ENCODE results near the gene CDCA5. TPM values are rescaled to one million over a fixed set of nuclear protein-coding genes. Genes with fewer than 3 reads are reported as not detected.

CDCA5 gene, protein sequence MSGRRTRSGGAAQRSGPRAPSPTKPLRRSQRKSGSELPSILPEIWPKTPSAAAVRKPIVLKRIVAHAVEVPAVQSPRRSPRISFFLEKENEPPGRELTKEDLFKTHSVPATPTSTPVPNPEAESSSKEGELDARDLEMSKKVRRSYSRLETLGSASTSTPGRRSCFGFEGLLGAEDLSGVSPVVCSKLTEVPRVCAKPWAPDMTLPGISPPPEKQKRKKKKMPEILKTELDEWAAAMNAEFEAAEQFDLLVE
- 1 to 10 TPM in 1 of 2 donors, not detected in 1; 2.3 TPM for total RNA-seq

DNA sequence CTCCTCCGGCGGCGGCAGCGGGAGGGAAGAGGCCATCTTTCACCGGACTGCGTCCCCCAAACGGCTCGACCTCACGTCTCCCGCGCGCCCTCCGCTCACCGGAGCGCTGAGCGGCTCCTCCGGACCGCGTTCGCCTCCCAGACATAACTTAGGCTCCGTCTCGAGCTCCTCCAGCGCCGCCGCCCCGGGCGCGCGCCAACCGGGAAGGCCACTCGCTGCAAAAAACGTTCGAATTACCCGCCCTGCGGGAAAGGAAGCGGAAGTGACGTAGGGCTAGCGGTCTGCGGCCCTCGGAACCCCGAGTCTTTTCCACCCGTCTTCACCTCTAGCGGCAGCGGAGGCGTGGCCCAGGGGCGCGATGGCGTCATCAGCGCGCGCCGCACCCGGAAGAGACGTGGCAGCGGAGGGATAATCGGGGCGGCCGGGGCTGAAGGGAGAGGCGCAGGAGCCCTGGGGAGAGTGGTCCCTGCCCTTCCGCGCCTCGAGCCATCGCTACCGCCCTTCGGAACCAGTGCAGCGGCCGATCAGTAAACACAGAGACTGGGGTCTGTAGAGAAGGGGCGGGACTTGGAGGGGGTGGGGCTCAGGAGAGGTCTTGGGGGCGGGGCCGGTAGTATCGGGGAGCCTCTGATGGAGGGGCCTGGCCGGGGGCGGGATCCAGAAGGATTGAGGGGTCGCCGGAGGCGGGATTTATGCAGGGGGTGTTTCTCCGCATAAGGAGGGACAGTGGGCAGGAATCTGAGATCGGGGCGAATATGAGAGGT lies at the start of gene CDCA5, which contains the start of gene ZFPL1:
TSS of gene CDCA5 (minus strand) at position 207 of the 764 bp plus-strand sequence. CDS start at position 145, 62 bp downstream.
TSS of gene ZFPL1 (plus strand) at position 389 of the 764 bp plus-strand sequence. CDS start 477 bp downstream, outside the sequence.
- intact Hi-C loops (cut with DNase I): no loop called here
- Histone ChIP-seq H3K36me3 (replicated peaks in 1 of 2; ENCODE audit: insufficient read depth in 1 of 2, low read depth in 2 of 2) (peaks cover 0 to 20% of the 10 kb centered on the region in 2 donors), H3K9me3 (no peaks in the 10 kb centered on the region), H3K4me3 (peak within 1 kb of the TSS; percentile 56 to 86), H3K4me1 (peaks cover 17% of the 10 kb centered on the region), H3K27ac (peak within 1 kb of the TSS; percentile 73 to 91 (median 90)), H3K27me3 (no peaks in the 10 kb centered on the region)
- ATAC-seq (peak; percentile 99), DNase-seq (peak; percentile 96 to 97 (median 96))
- TF ChIP-seq, protein P1, sequence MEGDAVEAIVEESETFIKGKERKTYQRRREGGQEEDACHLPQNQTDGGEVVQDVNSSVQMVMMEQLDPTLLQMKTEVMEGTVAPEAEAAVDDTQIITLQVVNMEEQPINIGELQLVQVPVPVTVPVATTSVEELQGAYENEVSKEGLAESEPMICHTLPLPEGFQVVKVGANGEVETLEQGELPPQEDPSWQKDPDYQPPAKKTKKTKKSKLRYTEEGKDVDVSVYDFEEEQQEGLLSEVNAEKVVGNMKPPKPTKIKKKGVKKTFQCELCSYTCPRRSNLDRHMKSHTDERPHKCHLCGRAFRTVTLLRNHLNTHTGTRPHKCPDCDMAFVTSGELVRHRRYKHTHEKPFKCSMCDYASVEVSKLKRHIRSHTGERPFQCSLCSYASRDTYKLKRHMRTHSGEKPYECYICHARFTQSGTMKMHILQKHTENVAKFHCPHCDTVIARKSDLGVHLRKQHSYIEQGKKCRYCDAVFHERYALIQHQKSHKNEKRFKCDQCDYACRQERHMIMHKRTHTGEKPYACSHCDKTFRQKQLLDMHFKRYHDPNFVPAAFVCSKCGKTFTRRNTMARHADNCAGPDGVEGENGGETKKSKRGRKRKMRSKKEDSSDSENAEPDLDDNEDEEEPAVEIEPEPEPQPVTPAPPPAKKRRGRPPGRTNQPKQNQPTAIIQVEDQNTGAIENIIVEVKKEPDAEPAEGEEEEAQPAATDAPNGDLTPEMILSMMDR (IDR thresholded peaks at IDR 0.05): peak in 1 of 7 experiments; percentile 21
- TF ChIP-seq POLR2A (IDR thresholded peaks at IDR 0.05): peak; percentile 44 to 83 (median 80)
- WGBS, 2 donors: 0 to 2% methylated on average over 18 to 78 of the region's 79 CpGs

DNA sequence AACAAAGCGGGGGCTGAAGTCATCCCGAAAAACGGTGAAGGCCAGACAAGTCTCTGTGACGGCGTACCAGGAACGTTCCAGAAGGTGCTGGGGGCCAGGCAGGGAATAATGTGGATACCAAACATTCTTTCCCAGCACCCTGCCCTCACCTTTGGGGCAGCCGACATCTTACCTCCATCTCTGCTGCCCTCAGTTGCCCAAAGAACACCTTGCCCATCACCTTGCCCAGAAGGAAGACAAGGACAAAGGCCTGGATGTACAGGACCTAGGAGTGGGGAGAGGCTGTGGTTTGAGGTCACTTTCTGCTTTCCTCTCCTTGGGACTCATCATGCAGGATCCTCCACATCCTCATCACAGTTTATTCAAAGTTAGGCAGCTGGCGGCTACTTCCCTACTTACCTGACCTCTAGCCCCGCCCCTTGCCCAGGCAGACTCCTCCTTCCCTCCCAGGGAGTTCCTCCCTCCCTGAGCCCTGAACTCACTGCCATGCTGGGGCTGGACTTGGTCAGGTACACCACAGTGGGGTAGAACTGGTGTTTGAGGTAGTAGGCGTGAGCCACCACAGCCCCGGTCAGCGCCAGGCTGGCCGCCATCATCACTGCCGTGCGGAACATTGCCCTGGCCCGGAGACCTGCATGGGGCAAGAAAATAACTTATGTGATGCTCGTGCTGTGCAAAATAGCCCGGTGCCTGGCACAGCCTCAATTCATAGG lies 49.3 kb upstream of the CDCA5 start:
- H3K9me3 ChIP-seq: no peaks in the 10 kb centered on the region
- intact Hi-C loops (cut with DNase I): loop anchor here (5.0 kb wide), 1 partner anchor 54 kb away; no protein-coding TSS in a partner anchor
- H3K27ac ChIP-seq: peak overlapping the region; percentile 98 to 100 (median 99)
- peak; percentile 86 to 91 (median 91) for DNase-seq
- WGBS, 2 donors: 15 to 23% methylated on average over 13 to 18 of the region's 18 CpGs
- no peaks in the 10 kb centered on the region for H3K27me3 ChIP-seq
- peak overlapping the region; percentile 63 to 83 for H3K4me3 ChIP-seq
- TF ChIP-seq, protein P1 (IDR thresholded peaks at IDR 0.05): no peak
- peak; percentile 25 to 61 (median 57) for TF ChIP-seq POLR2A (IDR thresholded peaks at IDR 0.05)
- H3K36me3 ChIP-seq (replicated peaks in 1 of 2; ENCODE audit: insufficient read depth in 1 of 2, low read depth in 2 of 2): peaks cover 27 to 35% of the 10 kb centered on the region in 2 donors
- H3K4me1 ChIP-seq: peaks cover 49% of the 10 kb centered on the region
- peak; percentile 16 for ATAC-seq

DNA sequence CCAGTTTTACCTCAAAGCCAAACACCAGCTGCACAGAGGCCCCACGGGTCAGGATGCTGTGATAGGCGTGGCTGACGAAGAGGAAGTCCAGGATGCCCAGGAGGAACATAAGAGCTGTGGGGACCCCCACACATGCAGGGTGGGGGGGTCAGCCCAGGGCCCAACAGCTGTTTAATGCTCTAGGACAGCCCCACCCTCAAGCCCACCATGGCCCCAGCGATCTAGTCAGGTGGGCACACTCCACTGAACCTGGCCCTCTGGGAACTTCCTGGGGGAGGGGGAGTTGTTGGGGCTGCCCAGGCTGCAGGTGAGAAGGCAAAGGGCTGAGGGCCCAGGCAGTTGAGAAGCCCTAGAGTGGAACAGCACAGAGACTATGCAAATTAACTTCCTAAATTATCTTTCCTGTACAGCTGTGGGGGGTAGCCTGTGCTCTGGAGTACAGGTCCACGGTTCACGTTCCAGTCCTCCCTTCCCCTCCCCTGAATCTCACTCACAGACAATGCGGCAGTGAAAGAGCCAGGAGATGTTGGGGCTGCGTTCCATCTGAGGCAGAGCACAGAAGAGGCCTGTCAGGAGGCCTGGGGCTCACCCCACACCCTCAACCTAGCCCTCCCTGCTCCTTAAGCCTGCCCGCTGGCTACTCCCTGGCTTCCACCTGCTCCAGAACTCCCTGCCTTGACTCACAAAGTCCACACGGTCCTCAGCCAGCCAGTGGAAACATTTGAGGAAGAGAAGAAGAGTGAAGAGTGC lies 48.6 kb upstream of the CDCA5 start:
- H3K27ac ChIP-seq: peak overlapping the region in 3 of 4 donors; percentile 98 to 100 (median 99)
- TF ChIP-seq POLR2A (IDR thresholded peaks at IDR 0.05): no peak
- TF ChIP-seq, protein P1 (IDR thresholded peaks at IDR 0.05): no peak

DNA sequence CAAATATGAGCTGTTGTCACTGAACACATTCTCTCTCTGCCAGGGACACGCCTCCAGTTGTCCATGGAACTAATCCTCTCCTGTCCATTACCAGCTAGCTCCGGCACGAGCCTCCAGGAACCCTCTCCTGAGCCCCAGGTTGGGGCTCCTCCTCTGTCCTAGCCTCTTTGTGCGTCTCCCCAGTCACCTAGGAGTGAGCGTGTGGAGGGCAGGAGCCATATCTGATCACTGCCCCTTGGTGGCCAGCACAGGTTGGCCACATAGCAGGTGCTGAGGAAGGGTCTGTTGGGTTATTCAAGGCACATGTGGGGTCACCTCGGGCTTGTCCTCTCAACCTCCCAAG lies 48.0 kb upstream of the CDCA5 start:
- 28 to 58% methylated on average over 6 of the region's 6 CpGs for WGBS, 2 donors
- DNase-seq: peak in 1 of 4 donors; percentile 14
- no peaks in the 10 kb centered on the region for H3K9me3 ChIP-seq
- TF ChIP-seq, protein P1 (IDR thresholded peaks at IDR 0.05): no peak
- no peak overlapping the region for H3K4me3 ChIP-seq
- peaks cover 30 to 46% of the 10 kb centered on the region in 2 donors for H3K36me3 ChIP-seq (replicated peaks in 1 of 2; ENCODE audit: insufficient read depth in 1 of 2, low read depth in 2 of 2)
- H3K27me3 ChIP-seq: no peaks in the 10 kb centered on the region
- ATAC-seq: no peak
- H3K4me1 ChIP-seq: peaks cover 48% of the 10 kb centered on the region
- intact Hi-C loops (cut with DNase I): loop anchor here (5.0 kb wide), 1 partner anchor 55 kb away; no protein-coding TSS in a partner anchor
- peak overlapping the region in 1 of 4 donors; percentile 98 for H3K27ac ChIP-seq

More for the DNA sequence above, 48.6 kb upstream of the CDCA5 start:
- peaks cover 49% of the 10 kb centered on the region for H3K4me1 ChIP-seq
- peaks cover 30 to 41% of the 10 kb centered on the region in 2 donors for H3K36me3 ChIP-seq (replicated peaks in 1 of 2; ENCODE audit: insufficient read depth in 1 of 2, low read depth in 2 of 2)
- no peak for ATAC-seq
- H3K9me3 ChIP-seq: no peaks in the 10 kb centered on the region
- WGBS, 2 donors: 28 to 36% methylated on average over 9 to 10 of the region's 10 CpGs
- peak in 1 of 4 donors; percentile 11 for DNase-seq
- no peak overlapping the region for H3K4me3 ChIP-seq
- intact Hi-C loops (cut with DNase I): loop anchor here (5.0 kb wide), 1 partner anchor 55 kb away; no protein-coding TSS in a partner anchor
- no peaks in the 10 kb centered on the region for H3K27me3 ChIP-seq
